IMR-90 (cell line): ENCODE data around the gene CDK5. TPM values are rescaled to one million over a fixed set of nuclear protein-coding genes. Genes with fewer than 3 reads are reported as not detected.

Experiments used
- ATAC-seq: fragments of 200-7000 bp; cut with Tn5 transposase; 2 replicates; pipeline ENCODE4 v1.9.1; 2020; ENCODE audit warnings: low read depth, mild to moderate bottlenecking, moderate library complexity
- BruUV-seq: library from RNA; stranded (reverse); fragments of 400-500 nt; replicated peaks from 2 replicates; lab custom pipeline; 2021; lab: Mats Ljungman, UMichigan
- CTCF ChIA-PET: fragments of 300-600 bp; formaldehyde crosslinking; extraction: SDS; loops from one replicate; lab custom pipeline; 2021; ENCODE audit warnings: antibody characterized with exemption; lab: Yijun Ruan, JAX
- POLR2A ChIA-PET: fragments of 300-600 bp; sonication (Branson Sonifier 250); formaldehyde crosslinking; loops from one replicate; lab custom pipeline; 2022; ENCODE audit warnings: antibody characterized with exemption; ENCODE audit not compliant: unreplicated experiment; lab: Charles Lee
- DNase-seq: peaks from one replicate; pipeline ENCODE4 v3.0.0; 2013
- H2AFZ ChIP-seq: replicated peaks from 2 replicates; pipeline ENCODE3; 2013; ENCODE audit warnings: low read length, mild to moderate bottlenecking; ENCODE audit not compliant: poor library complexity
- H2AK5ac ChIP-seq: 2 replicates; pipeline ENCODE4 v1.6.1; 2013; ENCODE audit warnings: low read depth, low read length, inconsistent platforms
- H2AK9ac ChIP-seq: replicated peaks from 2 replicates; pipeline ENCODE3; 2013; ENCODE audit warnings: mild to moderate bottlenecking, low read depth, low read length, moderate library complexity; ENCODE audit not compliant: poor library complexity
- H2BK120ac ChIP-seq: 2 replicates; pipeline ENCODE4 v1.6.1; 2013; ENCODE audit warnings: low read depth, low read length, inconsistent platforms
- H2BK15ac ChIP-seq: 3 replicates; pipeline ENCODE4 v1.6.1; 2013; ENCODE audit warnings: low read depth, low read length, inconsistent platforms
- H2BK20ac ChIP-seq: 2 replicates; pipeline ENCODE4 v1.6.1; 2013; ENCODE audit warnings: low read depth, mild to moderate bottlenecking, inconsistent platforms, low read length, moderate library complexity
- H2BK5ac ChIP-seq: 2 replicates; pipeline ENCODE4 v1.6.1; 2013; ENCODE audit warnings: mild to moderate bottlenecking, low read depth, low read length, inconsistent platforms; ENCODE audit not compliant: poor library complexity, severe bottlenecking
- H3K14ac ChIP-seq: replicated peaks from 2 replicates; pipeline ENCODE4 v1.6.1; 2013; ENCODE audit warnings: low read depth, low read length, inconsistent platforms
- H3K18ac ChIP-seq: 2 replicates; pipeline ENCODE4 v1.6.1; 2013; ENCODE audit warnings: low read depth, low read length, control low read depth
- H3K23ac ChIP-seq: 2 replicates; pipeline ENCODE4 v1.6.1; 2013; ENCODE audit warnings: low read depth, low read length, inconsistent platforms
- H3K27ac ChIP-seq: 2 replicates; pipeline ENCODE4 v1.5.1; 2013; ENCODE audit warnings: mild to moderate bottlenecking, control low read depth, low read length; ENCODE audit not compliant: insufficient read depth
- H3K27me3 ChIP-seq: 2 replicates; pipeline ENCODE4 v1.6.1; 2013; ENCODE audit warnings: low read length; ENCODE audit not compliant: control insufficient read depth, insufficient read depth
- H3K36me3 ChIP-seq: 2 replicates; pipeline ENCODE4 v1.6.1; 2013; ENCODE audit warnings: low read length, mixed read lengths; ENCODE audit not compliant: control insufficient read depth, insufficient read depth
- H3K4ac ChIP-seq: 2 replicates; pipeline ENCODE4 v1.6.1; 2013; ENCODE audit warnings: low read depth, low read length, inconsistent platforms
- H3K4me1 ChIP-seq: 2 replicates; pipeline ENCODE4 v1.6.1; 2013; ENCODE audit warnings: low read length, mixed read lengths; ENCODE audit not compliant: control insufficient read depth, insufficient read depth
- H3K4me2 ChIP-seq: 2 replicates; pipeline ENCODE4 v1.6.1; 2013; ENCODE audit warnings: low read depth, mild to moderate bottlenecking, control low read depth, low read length, moderate library complexity
- H3K4me3 ChIP-seq: 2 replicates; pipeline ENCODE4 v1.5.1; 2013; ENCODE audit warnings: low read depth, mild to moderate bottlenecking, control low read depth, low read length, moderate library complexity; ENCODE audit not compliant: insufficient read depth
- H3K56ac ChIP-seq: 2 replicates; pipeline ENCODE4 v1.6.1; 2013; ENCODE audit warnings: low read length, inconsistent platforms; ENCODE audit not compliant: insufficient read depth; ENCODE audit errors: extremely low read depth
- H3K79me1 ChIP-seq, 2 experiments: 2 replicates each; pipeline ENCODE4 v1.6.1; 2013; ENCODE audit warnings: low read length in 2 of 2, inconsistent platforms in 1 of 2, low read depth in 1 of 2
- H3K9ac ChIP-seq: 2 replicates; pipeline ENCODE4 v1.6.1; 2013; ENCODE audit warnings: low read depth, low read length, control low read depth
- H3K9me1 ChIP-seq: 2 replicates; pipeline ENCODE4 v1.6.1; 2013; ENCODE audit warnings: low read length, inconsistent platforms; ENCODE audit not compliant: insufficient read depth
- H3K9me3 ChIP-seq: 2 replicates; pipeline ENCODE4 v1.6.1; 2013; ENCODE audit warnings: low read length; ENCODE audit not compliant: control insufficient read depth, insufficient read depth
- H4K20me1 ChIP-seq: 2 replicates; pipeline ENCODE4 v1.6.1; 2013; ENCODE audit warnings: low read length, inconsistent platforms; ENCODE audit not compliant: insufficient read depth
- H4K5ac ChIP-seq: 2 replicates; pipeline ENCODE4 v1.6.1; 2013; ENCODE audit warnings: mild to moderate bottlenecking, low read depth, low read length, control low read depth
- H4K8ac ChIP-seq, 2 experiments: 2 replicates each; pipeline ENCODE4 v1.6.1; 2013; ENCODE audit warnings: low read depth in 2 of 2, low read length in 2 of 2, control low read depth in 1 of 2, inconsistent platforms in 1 of 2
- H4K91ac ChIP-seq: 2 replicates; pipeline ENCODE4 v1.6.1; 2013; ENCODE audit warnings: low read depth, low read length, inconsistent platforms; ENCODE audit not compliant: insufficient read depth
- CEBPB ChIP-seq: IDR thresholded peaks from 2 replicates; pipeline ENCODE4 v1.6.1; 2012; ENCODE audit warnings: low read depth, low read length, improper control_type of control experiment
- CHD1 ChIP-seq: IDR thresholded peaks from 2 replicates; pipeline ENCODE4 v1.6.1; 2012; ENCODE audit warnings: low read depth, low read length, improper control_type of control experiment
- MAZ ChIP-seq: IDR thresholded peaks from 2 replicates; pipeline ENCODE4 v1.6.1; 2012; ENCODE audit warnings: low read depth, mild to moderate bottlenecking, low read length, improper control_type of control experiment, moderate library complexity, borderline replicate concordance
- POLR2A ChIP-seq: IDR thresholded peaks from 2 replicates; pipeline ENCODE4 v1.6.1; 2012; ENCODE audit warnings: mild to moderate bottlenecking, low read depth, low read length
- RAD21 ChIP-seq: IDR thresholded peaks from 2 replicates; pipeline ENCODE4 v1.6.1; 2012; ENCODE audit warnings: low read length, improper control_type of control experiment
- RFX5 ChIP-seq: IDR thresholded peaks from 2 replicates; pipeline ENCODE4 v1.8.0; 2012; ENCODE audit warnings: low read depth, mild to moderate bottlenecking, low read length, moderate library complexity
- SMC3 ChIP-seq: fragments of 150-350 bp; IDR thresholded peaks from 2 replicates; pipeline ENCODE4 v1.6.1; 2016; ENCODE audit warnings: low read depth, mild to moderate bottlenecking, antibody characterized with exemption, low read length, moderate library complexity
- WGBS, 2 experiments: methylation state at CpG; one replicate each; pipeline versions ENCODE4 v1.1.5 to v1.1.7; 2013; ENCODE audit warnings: missing lambda C conversion rate in 2 of 2; ENCODE audit not compliant: insufficient read length in 1 of 2; ENCODE audit errors: extremely low coverage in 2 of 2; 5-methylcytosine and 5-hydroxymethylcytosine counted together
- dilution Hi-C: fragments of 300-500 bp; cut with HindIII; formaldehyde crosslinking; loops from one replicate; pipeline ENCODE4 v1.14.3; 2018; ENCODE audit warnings: low sequenced_read_pairs; ENCODE audit not compliant: unreplicated experiment
- in situ Hi-C: fragments of 300-500 bp; cut with MboI; formaldehyde crosslinking; loops from 3 replicates; pipeline ENCODE4 v1.14.3; 2019; ENCODE audit warnings: low sequenced_read_pairs, inconsistent platforms, mixed read lengths
- intact Hi-C: fragments of 100-400 bp; cut with micrococcal nuclease; formaldehyde crosslinking; loops from 2 replicates; pipeline ENCODE4 v1.10.0; 2022
- polyA plus RNA-seq, 3 experiments: library from polyadenylated mRNA; depleted of rRNA; stranded (reverse); fragments of >200 nt; gene quantifications; 2 replicates each; pipeline ENCODE4 v1.2.3, GENCODE V29; 2012; ENCODE audit warnings: low replicate concordance in 1 of 3
- total RNA-seq: library from RNA; depleted of rRNA; stranded (reverse); fragments of >200 nt; gene quantifications from 2 replicates; pipeline ENCODE4 v1.2.3, GENCODE V29; 2012

Gene CDK5
- total and polyA plus RNA-seq, 2 of the 4 experiments (the other 2 are of a cell fraction): 22.4 to 34.8 TPM

DNA sequence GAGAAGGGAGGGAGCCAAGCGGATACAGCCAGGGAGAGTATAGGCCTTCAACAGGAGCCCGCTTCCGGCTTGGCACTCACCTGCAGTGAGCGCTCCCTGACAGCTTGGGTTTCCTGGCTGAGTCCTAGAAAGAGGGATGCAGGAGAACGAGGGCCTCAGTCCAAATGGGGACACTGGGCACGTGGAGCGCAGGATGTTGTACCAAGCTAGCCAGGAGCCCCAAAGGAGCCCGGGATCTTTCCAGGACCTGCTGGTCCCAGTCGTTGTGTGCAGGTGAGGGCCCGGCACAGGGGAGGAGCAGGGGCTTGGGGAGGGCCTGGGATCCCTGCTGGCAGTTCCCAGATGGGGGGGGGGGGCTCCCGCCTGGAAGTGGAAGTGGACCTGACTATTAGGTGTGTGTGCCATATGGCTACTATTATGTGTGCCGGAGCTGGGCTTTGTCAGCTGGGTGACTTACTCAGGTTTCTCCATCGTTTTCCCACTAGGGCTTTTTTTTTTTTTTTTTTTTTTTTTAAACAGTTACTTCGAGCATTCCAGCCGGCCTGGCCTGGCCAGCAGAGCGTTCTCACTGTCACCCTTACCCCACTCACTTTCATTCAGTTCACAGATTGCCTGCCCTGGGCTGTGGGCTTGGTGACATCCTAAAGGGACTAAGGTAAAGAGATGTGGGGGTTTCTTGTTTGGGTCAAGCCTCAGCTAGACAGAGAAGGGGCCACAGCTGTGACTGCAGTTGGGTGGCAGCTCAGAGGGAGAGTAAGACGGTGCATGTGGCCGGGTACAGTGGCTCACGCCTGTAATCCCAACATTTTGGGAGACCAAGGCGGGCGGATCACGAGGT lies 32.4 kb upstream of the CDK5 start:
- dilution Hi-C loops (no loop called here), intact Hi-C loops (loop anchor here (1.0 kb wide), 1 partner anchor 21 kb away; no protein-coding TSS in a partner anchor), in situ Hi-C loops (no loop called here)
- Histone ChIP-seq H2BK5ac (peak overlapping the region; percentile 51), H3K56ac (peak overlapping the region; percentile 49), H2AFZ (peak overlapping the region; percentile 34), H2AK5ac (peak overlapping the region; percentile 36), H2BK15ac (peak overlapping the region; percentile 0; the same call in 1 of the 3 replicates), H3K9me1 (peaks cover 12% of the 10 kb centered on the region), H3K9me3 (no peaks in the 10 kb centered on the region), H3K4ac (peak overlapping the region; percentile 78), H3K36me3 (peaks cover 11% of the 10 kb centered on the region; the same call in 1 of the 2 replicates), H3K9ac (peak overlapping the region; percentile 58), H4K20me1 (peaks cover 76% of the 10 kb centered on the region), H4K91ac (peak overlapping the region; percentile 19), H3K27ac (peak overlapping the region; percentile 50), H3K27me3 (no peaks in the 10 kb centered on the region), H3K4me2 (peak overlapping the region; percentile 54), H4K5ac (peak overlapping the region; percentile 4; the same call in 1 of the 2 replicates), H3K18ac (no peak overlapping the region), H3K4me1 (peaks cover 24% of the 10 kb centered on the region), H2BK20ac (peak overlapping the region; percentile 2; the same call in 1 of the 2 replicates), H2AK9ac (peak overlapping the region; percentile 76), H3K23ac (peak overlapping the region; percentile 96; the same call in 1 of the 2 replicates), H3K79me1 (peaks cover 4 to 68% of the 10 kb centered on the region in 2 experiments; a peak in 2 of 4 replicates), H3K4me3 (no peak overlapping the region), H3K14ac (no peak overlapping the region; the same call in 1 of the 2 replicates), H2BK120ac (peak overlapping the region; percentile 52), H4K8ac (peak overlapping the region in 1 of 2 experiments; percentile 25; a peak in 1 of 4 replicates)
- ATAC-seq (no peak), DNase-seq (no peak)
- ChIA-PET POLR2A (no interaction called here), CTCF (interaction anchor here (1.0 to 1.9 kb wide), 3 partner anchors 13 to 20 kb away, joined by 3 to 5 read pairs (median 4); no protein-coding TSS in a partner anchor)
- BruUV-seq: no TSS peak
- TF ChIP-seq MAZ (no peak), CEBPB (no peak), RAD21 (no peak), RFX5 (no peak), SMC3 (no peak), POLR2A (no peak), CHD1 (no peak)
- 98% methylated on average over 10 of the region's 22 CpGs; no CpG with 5 or more reads in 1 of the 2 experiments for WGBS, 2 experiments
